Measurements from ENCODE around the gene TRIM2. TPM values are rescaled to one million over a fixed set of nuclear protein-coding genes. Genes with fewer than 3 reads are reported as not detected.

The TRIM2 gene
- total and polyA plus RNA-seq, 2 experiments from 2014 or later, result 22.0 to 61.5 TPM

- Histone ChIP-seq H4K20me1 (replicated peaks; ENCODE audit: insufficient read depth) (no peaks in the 10 kb centered on the region), H3K4me3 (peak overlapping the region; percentile 65), H3K27ac (ENCODE audit: low read depth) (no peak overlapping the region), H2AFZ (no peak overlapping the region), H3K27me3 (ENCODE audit: insufficient read depth) (0 out of 2 replicates have a peak, but pooled peaks cover 8% of the 10 kb centered on the region), H3K79me2 (replicated peaks; ENCODE audit: insufficient read depth) (peaks cover 38% of the 10 kb centered on the region), H3K4me2 (peak overlapping the region; percentile 91), H3F3A (replicated peaks; ENCODE audit: low read depth) (no peaks in the 10 kb centered on the region), H3K9me2 (ENCODE audit: insufficient read depth) (no peaks in the 10 kb centered on the region), H3K4me1 (ENCODE audit: insufficient read depth) (peaks cover 24% of the 10 kb centered on the region), H3K36me3 (ENCODE audit: insufficient read depth) (no peaks in the 10 kb centered on the region)
- TF ChIP-seq JUNB (IDR thresholded peaks at IDR 0.05; ENCODE audit: unreplicated experiment) (no peak), ZNF114 (CRISPR knock-in tag; IDR thresholded peaks at IDR 0.05) (no peak), NANOG (IDR thresholded peaks at IDR 0.05; ENCODE audit: borderline replicate concordance) (no peak), CTCF (conservative IDR thresholded peaks at IDR 0.05; ENCODE audit: low read depth in 2 of 2) (no peak), EZH2phosphoT487 (IDR thresholded peaks at IDR 0.05; ENCODE audit: unreplicated experiment) (no peak), STAT1 (IDR thresholded peaks at IDR 0.05; ENCODE audit: unreplicated experiment) (no peak), EZH2 (IDR thresholded peaks at IDR 0.05; ENCODE audit: low read depth, unreplicated experiment) (no peak), REST (IDR thresholded peaks at IDR 0.05; ENCODE audit: unreplicated experiment) (no peak), ETS1 (IDR thresholded peaks at IDR 0.05) (no peak), ZNF331 (CRISPR knock-in tag; IDR thresholded peaks at IDR 0.05; ENCODE audit: low read depth) (no peak), POLR2AphosphoS5 (IDR thresholded peaks at IDR 0.05; ENCODE audit: low read depth) (no peak)
- TF ChIP-seq, protein P1, sequence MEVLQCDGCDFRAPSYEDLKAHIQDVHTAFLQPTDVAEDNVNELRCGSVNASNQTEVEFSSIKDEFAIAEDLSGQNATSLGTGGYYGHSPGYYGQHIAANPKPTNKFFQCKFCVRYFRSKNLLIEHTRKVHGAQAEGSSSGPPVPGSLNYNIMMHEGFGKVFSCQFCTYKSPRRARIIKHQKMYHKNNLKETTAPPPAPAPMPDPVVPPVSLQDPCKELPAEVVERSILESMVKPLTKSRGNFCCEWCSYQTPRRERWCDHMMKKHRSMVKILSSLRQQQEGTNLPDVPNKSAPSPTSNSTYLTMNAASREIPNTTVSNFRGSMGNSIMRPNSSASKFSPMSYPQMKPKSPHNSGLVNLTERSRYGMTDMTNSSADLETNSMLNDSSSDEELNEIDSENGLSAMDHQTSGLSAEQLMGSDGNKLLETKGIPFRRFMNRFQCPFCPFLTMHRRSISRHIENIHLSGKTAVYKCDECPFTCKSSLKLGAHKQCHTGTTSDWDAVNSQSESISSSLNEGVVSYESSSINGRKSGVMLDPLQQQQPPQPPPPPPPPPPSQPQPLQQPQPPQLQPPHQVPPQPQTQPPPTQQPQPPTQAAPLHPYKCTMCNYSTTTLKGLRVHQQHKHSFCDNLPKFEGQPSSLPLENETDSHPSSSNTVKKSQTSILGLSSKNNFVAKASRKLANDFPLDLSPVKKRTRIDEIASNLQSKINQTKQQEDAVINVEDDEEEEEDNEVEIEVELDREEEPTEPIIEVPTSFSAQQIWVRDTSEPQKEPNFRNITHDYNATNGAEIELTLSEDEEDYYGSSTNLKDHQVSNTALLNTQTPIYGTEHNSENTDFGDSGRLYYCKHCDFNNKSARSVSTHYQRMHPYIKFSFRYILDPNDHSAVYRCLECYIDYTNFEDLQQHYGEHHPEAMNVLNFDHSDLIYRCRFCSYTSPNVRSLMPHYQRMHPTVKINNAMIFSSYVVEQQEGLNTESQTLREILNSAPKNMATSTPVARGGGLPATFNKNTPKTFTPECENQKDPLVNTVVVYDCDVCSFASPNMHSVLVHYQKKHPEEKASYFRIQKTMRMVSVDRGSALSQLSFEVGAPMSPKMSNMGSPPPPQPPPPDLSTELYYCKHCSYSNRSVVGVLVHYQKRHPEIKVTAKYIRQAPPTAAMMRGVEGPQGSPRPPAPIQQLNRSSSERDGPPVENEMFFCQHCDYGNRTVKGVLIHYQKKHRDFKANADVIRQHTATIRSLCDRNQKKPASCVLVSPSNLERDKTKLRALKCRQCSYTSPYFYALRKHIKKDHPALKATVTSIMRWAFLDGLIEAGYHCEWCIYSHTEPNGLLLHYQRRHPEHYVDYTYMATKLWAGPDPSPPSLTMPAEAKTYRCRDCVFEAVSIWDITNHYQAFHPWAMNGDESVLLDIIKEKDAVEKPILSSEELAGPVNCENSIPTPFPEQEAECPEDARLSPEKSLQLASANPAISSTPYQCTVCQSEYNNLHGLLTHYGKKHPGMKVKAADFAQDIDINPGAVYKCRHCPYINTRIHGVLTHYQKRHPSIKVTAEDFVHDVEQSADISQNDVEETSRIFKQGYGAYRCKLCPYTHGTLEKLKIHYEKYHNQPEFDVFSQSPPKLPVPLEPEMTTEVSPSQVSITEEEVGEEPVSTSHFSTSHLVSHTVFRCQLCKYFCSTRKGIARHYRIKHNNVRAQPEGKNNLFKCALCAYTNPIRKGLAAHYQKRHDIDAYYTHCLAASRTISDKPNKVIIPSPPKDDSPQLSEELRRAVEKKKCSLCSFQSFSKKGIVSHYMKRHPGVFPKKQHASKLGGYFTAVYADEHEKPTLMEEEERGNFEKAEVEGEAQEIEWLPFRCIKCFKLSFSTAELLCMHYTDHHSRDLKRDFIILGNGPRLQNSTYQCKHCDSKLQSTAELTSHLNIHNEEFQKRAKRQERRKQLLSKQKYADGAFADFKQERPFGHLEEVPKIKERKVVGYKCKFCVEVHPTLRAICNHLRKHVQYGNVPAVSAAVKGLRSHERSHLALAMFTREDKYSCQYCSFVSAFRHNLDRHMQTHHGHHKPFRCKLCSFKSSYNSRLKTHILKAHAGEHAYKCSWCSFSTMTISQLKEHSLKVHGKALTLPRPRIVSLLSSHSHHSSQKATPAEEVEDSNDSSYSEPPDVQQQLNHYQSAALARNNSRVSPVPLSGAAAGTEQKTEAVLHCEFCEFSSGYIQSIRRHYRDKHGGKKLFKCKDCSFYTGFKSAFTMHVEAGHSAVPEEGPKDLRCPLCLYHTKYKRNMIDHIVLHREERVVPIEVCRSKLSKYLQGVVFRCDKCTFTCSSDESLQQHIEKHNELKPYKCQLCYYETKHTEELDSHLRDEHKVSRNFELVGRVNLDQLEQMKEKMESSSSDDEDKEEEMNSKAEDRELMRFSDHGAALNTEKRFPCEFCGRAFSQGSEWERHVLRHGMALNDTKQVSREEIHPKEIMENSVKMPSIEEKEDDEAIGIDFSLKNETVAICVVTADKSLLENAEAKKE (CRISPR knock-in tag; IDR thresholded peaks at IDR 0.05), result no peak
- no peaks in the 10 kb centered on the region for H3K9me3 Mint-ChIP-seq
- H3K36me3 Mint-ChIP-seq (ENCODE audit: low read depth), result no peaks in the 10 kb centered on the region; the same call in 1 of the 3 replicates
- H3K27ac Mint-ChIP-seq, result no peak overlapping the region
- peak overlapping the region; percentile 94 for H3K4me3 Mint-ChIP-seq
- ATAC-seq (no peak), DNase-seq (ENCODE audit: low spot score) (no peak)
- H3K27me3 Mint-ChIP-seq (ENCODE audit: insufficient read depth, low read depth, poor library complexity), result peaks cover 12% of the 10 kb centered on the region
- peaks cover 30% of the 10 kb centered on the region for H3K4me1 Mint-ChIP-seq
Measured at GRCh38 chr4:153346031-153346430, 141.8 kb downstream of the TRIM2 start.
